T-helper 2 cell treated with Interferon-gamma antibody and Interleukin-4, amounts not matched to agents 100 ng/mL and 5 ng/mL, for 36 hours (primary cell): ENCODE results near the gene KCTD19. TPM values are rescaled to one million over a fixed set of nuclear protein-coding genes. Genes with fewer than 3 reads are reported as not detected.

Experiments
- intact Hi-C: fragments of 100-400 bp; cut with micrococcal nuclease; formaldehyde crosslinking; loops from one replicate; pipeline ENCODE4 v1.15.1; 2023
- total RNA-seq: library from RNA; stranded (reverse); gene quantifications from 2 replicates; pipeline ENCODE4 v1.2.3, GENCODE V29; 2022

KCTD19 gene
- total RNA-seq, 1 donor from 2014 or later: 0.02 TPM

- intact Hi-C loops: loop anchor here (2.0 to 10.0 kb wide), 4 partner anchors 61 to 419 kb away; partner anchors contain the start of genes ACD, C16orf86, CBFB and ENKD1
Measured at GRCh38 chr16:67245674-67246080, 80.9 kb downstream of the KCTD19 start.

- intact Hi-C loops: loop anchor here (5.0 to 10.0 kb wide), 2 partner anchors 88 to 420 kb away; partner anchors contain the start of genes ACD, C16orf86, ENKD1 and FBXL8
Measured at GRCh38 chr16:67245186-67245585, 81.4 kb downstream of the KCTD19 start.

GRCh38 chr16:67244387-67245185, 82.0 kb downstream of the KCTD19 start:
- intact Hi-C loops: loop anchor here (1.0 to 10.0 kb wide), 3 partner anchors 52 to 420 kb away; partner anchors contain the start of genes ACD, C16orf86, E2F4 and ENKD1

- intact Hi-C loops: loop anchor here (10.0 kb wide), 1 partner anchor 421 kb away; the partner anchor contains the start of genes ACD, C16orf86, ENKD1 and PARD6A
Measured at GRCh38 chr16:67243481-67243880, 83.1 kb downstream of the KCTD19 start.

GRCh38 chr16:67242138-67242730, 84.3 kb downstream of the KCTD19 start:
- intact Hi-C loops: loop anchor here (10.0 kb wide), 1 partner anchor 423 kb away; the partner anchor contains the start of genes ACD, C16orf86, ENKD1 and PARD6A

- intact Hi-C loops: loop anchor here (10.0 kb wide), 1 partner anchor 424 kb away; the partner anchor contains the start of genes ACD, C16orf86, ENKD1 and PARD6A
Measured at GRCh38 chr16:67241008-67241900, 85.3 kb downstream of the KCTD19 start.

- intact Hi-C loops: loop anchor here (10.0 kb wide), 1 partner anchor 424 kb away; the partner anchor contains the start of genes ACD, C16orf86, ENKD1 and PARD6A
Measured at GRCh38 chr16:67240506-67240905, 86.0 kb downstream of the KCTD19 start.

Other genes starting within 250 kb of the KCTD19 start
- gene PHAF1, start 216.8 kb downstream of the KCTD19 start, total RNA-seq: 18.7 and 19.3 TPM in 2 replicates
- gene B3GNT9, start 175.7 kb downstream of the KCTD19 start, total RNA-seq: 8.1 and 8.3 TPM in 2 replicates
- gene TRADD, start 166.8 kb downstream of the KCTD19 start, total RNA-seq: 48.6 and 52.9 TPM in 2 replicates
- 32.7 and 34.4 TPM in 2 replicates for gene FBXL8, start 166.8 kb downstream of the KCTD19 start, total RNA-seq
- 39.3 and 43.9 TPM in 2 replicates for gene HSF4, start 162.0 kb downstream of the KCTD19 start, total RNA-seq
- 19.4 and 20.2 TPM in 2 replicates for gene NOL3, start 156.2 kb downstream of the KCTD19 start, total RNA-seq
- 50.4 and 57.4 TPM in 2 replicates for gene MATCAP1, start 142.8 kb downstream of the KCTD19 start, total RNA-seq
- gene EXOC3L1, start 136.6 kb downstream of the KCTD19 start, total RNA-seq: 0.09 TPM in 1 of 2 replicates, not detected in the other
- gene E2F4, start 134.6 kb downstream of the KCTD19 start, total RNA-seq: 132 and 133 TPM in 2 replicates
- 7.4 and 8.2 TPM in 2 replicates for gene ELMO3, start 127.6 kb downstream of the KCTD19 start, total RNA-seq
- 46.2 and 51.2 TPM in 2 replicates for gene TMEM208, start 99.6 kb downstream of the KCTD19 start, total RNA-seq
- 60.3 and 64.6 TPM in 2 replicates for gene FHOD1, start 79.3 kb downstream of the KCTD19 start, total RNA-seq
- 2.9 and 3.3 TPM in 2 replicates for gene SLC9A5, start 77.8 kb downstream of the KCTD19 start, total RNA-seq
- 19.5 and 21.3 TPM in 2 replicates for gene PLEKHG4, start 47.2 kb downstream of the KCTD19 start, total RNA-seq
- gene LRRC36, start 74 bp upstream of the KCTD19 start, total RNA-seq: not detected in 2 replicates
- not detected in 2 replicates for gene TPPP3, start 66.8 kb upstream of the KCTD19 start, total RNA-seq
- gene ZDHHC1, start 89.7 kb upstream of the KCTD19 start, total RNA-seq: 0.36 and 0.48 TPM in 2 replicates
- 0.36 and 0.93 TPM in 2 replicates for gene HSD11B2, start 104.4 kb upstream of the KCTD19 start, total RNA-seq
- gene ATP6V0D1, start 154.4 kb upstream of the KCTD19 start, total RNA-seq: 57.2 and 59.6 TPM in 2 replicates
- gene AGRP, start 156.8 kb upstream of the KCTD19 start, total RNA-seq: not detected in 2 replicates
- gene RIPOR1, start 202.1 kb upstream of the KCTD19 start, total RNA-seq: 14.4 and 14.5 TPM in 2 replicates
- 82.9 and 84.0 TPM in 2 replicates for gene CTCF, start 235.8 kb upstream of the KCTD19 start, total RNA-seq